Activated naive CD8-positive, alpha-beta T cell treated with anti-CD3 and anti-CD28 coated beads, Interleukin-2, amount 10 ng/mL, durations not matched to agents 7 days and 5 days (primary cell): ENCODE results near the gene LZTR1. TPM values are rescaled to one million over a fixed set of nuclear protein-coding genes. Genes with fewer than 3 reads are reported as not detected.
A peak's percentile ranks its signal among the peaks of the same experiment; 100 is the strongest.
"Not testable (repeated sequence)": the region's sequence is repeated elsewhere in the genome, so short reads cannot be mapped to it uniquely, and the experiment has no call there.

Source experiments
- ATAC-seq: fragments of 150-1000 bp; cut with Tn5 transposase; one replicate; pipeline ENCODE4 v1.10.0; 2021; ENCODE audit warnings: low read depth, moderate library complexity
- POLR2A ChIA-PET: fragments of 350-600 bp; sonication (Branson Sonifier 250); formaldehyde crosslinking; loops from one replicate; lab custom pipeline; 2021; ENCODE audit warnings: antibody characterized with exemption; lab: Charles Lee
- DNase-seq: peaks from one replicate; pipeline ENCODE4 v3.0.0; 2021
- H3K27ac Mint-ChIP-seq: one replicate; pipeline ENCODE4 v1.8.0; 2022; ENCODE audit warnings: mild to moderate bottlenecking, mixed read lengths
- H3K27me3 Mint-ChIP-seq: one replicate; pipeline ENCODE4 v1.8.0; 2022; ENCODE audit warnings: mild to moderate bottlenecking, moderate library complexity, mixed read lengths
- H3K36me3 Mint-ChIP-seq: one replicate; pipeline ENCODE4 v1.8.0; 2021; ENCODE audit warnings: mild to moderate bottlenecking, mixed read lengths
- H3K4me1 Mint-ChIP-seq: one replicate; pipeline ENCODE4 v1.8.0; 2021; ENCODE audit warnings: mixed read lengths
- H3K4me3 Mint-ChIP-seq: one replicate; pipeline ENCODE4 v1.8.0; 2022; ENCODE audit warnings: mild to moderate bottlenecking, moderate library complexity, mixed read lengths
- H3K9me3 Mint-ChIP-seq: one replicate; pipeline ENCODE4 v1.8.0; 2021; ENCODE audit warnings: mixed read lengths
- microRNA-seq: library from miRNA; unstranded; fragments of <30 nt; microRNA quantifications from one replicate; pipeline ENCODE4 v1.2.0, GENCODE V29; 2022
- total RNA-seq, 2 experiments: library from RNA; stranded (reverse); gene quantifications; one replicate each; pipeline ENCODE4 v1.2.3, GENCODE V29; 2021

The LZTR1 gene
- total RNA-seq, 2 experiments from 2014 or later: 80.1 to 80.9 TPM

- Mint-ChIP-seq H3K4me3 (no peak overlapping the region), H3K4me1 (peaks cover 21% of the 10 kb centered on the region), H3K36me3 (no peaks in the 10 kb centered on the region), H3K9me3 (no peaks in the 10 kb centered on the region), H3K27me3 (peaks cover 26% of the 10 kb centered on the region), H3K27ac (no peak overlapping the region)
- POLR2A ChIA-PET: no interaction called here
- no peak for DNase-seq
- ATAC-seq: no peak
These were observed 61.9 kb downstream of the LZTR1 start for GRCh38 chr22:21043860-21044535.

- ATAC-seq (no peak), DNase-seq (no peak)
- POLR2A ChIA-PET: no interaction called here
- peaks cover 21% of the 10 kb centered on the region for H3K4me1 Mint-ChIP-seq
- no peak overlapping the region for H3K4me3 Mint-ChIP-seq
- peaks cover 23% of the 10 kb centered on the region for H3K27me3 Mint-ChIP-seq
- no peaks in the 10 kb centered on the region for H3K36me3 Mint-ChIP-seq
- H3K27ac Mint-ChIP-seq: no peak overlapping the region
- H3K9me3 Mint-ChIP-seq: no peaks in the 10 kb centered on the region
These were observed 63.0 kb downstream of the LZTR1 start for GRCh38 chr22:21044931-21045584.

GRCh38 chr22:21045585-21046294, 63.6 kb downstream of the LZTR1 start, which contains the start of gene LRRC74B:
Gene LRRC74B, plus strand, starts transcription at chr22:21045946. Its CDS starts 41 bp downstream, at chr22:21045987.
- H3K4me3 Mint-ChIP-seq: peak within 1 kb of the TSS; percentile 68
- peak within 1 kb of the TSS; percentile 70 for H3K27ac Mint-ChIP-seq

GRCh38 chr22:21047035-21047661, 65.1 kb downstream of the LZTR1 start:
- POLR2A ChIA-PET: interaction anchor here (1.4 kb wide), 1 partner anchor 8 kb away, joined by 5 read pairs; no protein-coding TSS in a partner anchor
- H3K4me1 Mint-ChIP-seq: peaks cover 31% of the 10 kb centered on the region
- peaks cover 19% of the 10 kb centered on the region for H3K27me3 Mint-ChIP-seq
- ATAC-seq (no peak), DNase-seq (no peak)
- H3K4me3 Mint-ChIP-seq: no peak overlapping the region
- no peaks in the 10 kb centered on the region for H3K36me3 Mint-ChIP-seq
- no peak overlapping the region for H3K27ac Mint-ChIP-seq
- no peaks in the 10 kb centered on the region for H3K9me3 Mint-ChIP-seq

More at GRCh38 chr22:21045585-21046294, 63.6 kb downstream of the LZTR1 start, which contains the start of gene LRRC74B:
- peak; percentile 92 for ATAC-seq
- peak; percentile 82 for DNase-seq
- peaks cover 19% of the 10 kb centered on the region for H3K27me3 Mint-ChIP-seq
- H3K4me1 Mint-ChIP-seq: peaks cover 21% of the 10 kb centered on the region
- H3K9me3 Mint-ChIP-seq: no peaks in the 10 kb centered on the region
- no peaks in the 10 kb centered on the region for H3K36me3 Mint-ChIP-seq
- POLR2A ChIA-PET: interaction anchor here (1.4 kb wide), 1 partner anchor 10 kb away, joined by 5 read pairs; no protein-coding TSS in a partner anchor

- peaks cover 31% of the 10 kb centered on the region for H3K4me1 Mint-ChIP-seq
- no peak overlapping the region for H3K27ac Mint-ChIP-seq
- ATAC-seq (no peak), DNase-seq (no peak)
- no peaks in the 10 kb centered on the region for H3K9me3 Mint-ChIP-seq
- no peaks in the 10 kb centered on the region for H3K36me3 Mint-ChIP-seq
- no peak overlapping the region for H3K4me3 Mint-ChIP-seq
- peaks cover 17% of the 10 kb centered on the region for H3K27me3 Mint-ChIP-seq
- POLR2A ChIA-PET: no interaction called here
These were observed 65.6 kb downstream of the LZTR1 start for GRCh38 chr22:21047730-21048129.

GRCh38 chr22:21048448-21048847, 66.4 kb downstream of the LZTR1 start:
- H3K27ac Mint-ChIP-seq, DNase-seq, H3K4me3 Mint-ChIP-seq, POLR2A ChIA-PET, ATAC-seq, H3K9me3 Mint-ChIP-seq, H3K36me3 Mint-ChIP-seq, H3K27me3 Mint-ChIP-seq: not testable (repeated sequence)
- peaks cover 30% of the 10 kb centered on the region for H3K4me1 Mint-ChIP-seq

Small RNA genes lying within 50 kb of the gene (microRNA-seq; reads per million reads assigned to microRNA genes)
- not detected for gene MIR649

Other genes starting within 250 kb of the LZTR1 start
- gene SERPIND1, start 208.2 kb upstream of the LZTR1 start, total RNA-seq: not detected
- 100 to 1,000 TPM; 100 to 106 TPM for gene PI4KA, start 123.5 kb upstream of the LZTR1 start, total RNA-seq
- gene SNAP29, start 123.3 kb upstream of the LZTR1 start, total RNA-seq: 10 to 100 TPM; 29.7 to 32.5 TPM
- gene CRKL, start 64.9 kb upstream of the LZTR1 start, total RNA-seq: 10 to 100 TPM; 91.0 to 92.9 TPM
- under 1 TPM; 0.37 to 0.94 TPM for gene AIFM3, start 15.0 kb upstream of the LZTR1 start, total RNA-seq
- gene THAP7, start 19.8 kb downstream of the LZTR1 start, total RNA-seq: 10 to 100 TPM; 33.6 to 33.8 TPM
- 1 to 10 TPM in 1 of 2 experiments, under 1 TPM in 1; 0.82 to 1.9 TPM for gene P2RX6, start 32.9 kb downstream of the LZTR1 start, total RNA-seq
- gene SLC7A4, start 50.3 kb downstream of the LZTR1 start, total RNA-seq: 1 to 10 TPM in 1 of 2 experiments, under 1 TPM in 1; 0.79 to 1.2 TPM
- not detected for gene LRRC74B, start 63.6 kb downstream of the LZTR1 start, total RNA-seq